ENCODE data around the gene OR51A7.
"Not testable (repeated sequence)": the region's sequence is repeated elsewhere in the genome, so short reads cannot be mapped to it uniquely, and the experiment has no call there.

The OR51A7 gene

GRCh38 chr11:4903484-4903883, at the start of gene OR51A7:
Gene OR51A7 (plus strand): TSS chr11:4903783. CDS start chr11:4907370, 3,587 bp downstream.
- no peak for DNase-seq
- TF ChIP-seq GATA1 (IDR thresholded peaks at IDR 0.05; ENCODE audit: low read depth, low read length) (no peak), POLR2A (IDR thresholded peaks at IDR 0.05; ENCODE audit: low read length) (no peak)

GRCh38 chr11:4854286-4854685, 49.3 kb upstream of the OR51A7 start:
- not testable (repeated sequence) for DNase-seq

DNA sequence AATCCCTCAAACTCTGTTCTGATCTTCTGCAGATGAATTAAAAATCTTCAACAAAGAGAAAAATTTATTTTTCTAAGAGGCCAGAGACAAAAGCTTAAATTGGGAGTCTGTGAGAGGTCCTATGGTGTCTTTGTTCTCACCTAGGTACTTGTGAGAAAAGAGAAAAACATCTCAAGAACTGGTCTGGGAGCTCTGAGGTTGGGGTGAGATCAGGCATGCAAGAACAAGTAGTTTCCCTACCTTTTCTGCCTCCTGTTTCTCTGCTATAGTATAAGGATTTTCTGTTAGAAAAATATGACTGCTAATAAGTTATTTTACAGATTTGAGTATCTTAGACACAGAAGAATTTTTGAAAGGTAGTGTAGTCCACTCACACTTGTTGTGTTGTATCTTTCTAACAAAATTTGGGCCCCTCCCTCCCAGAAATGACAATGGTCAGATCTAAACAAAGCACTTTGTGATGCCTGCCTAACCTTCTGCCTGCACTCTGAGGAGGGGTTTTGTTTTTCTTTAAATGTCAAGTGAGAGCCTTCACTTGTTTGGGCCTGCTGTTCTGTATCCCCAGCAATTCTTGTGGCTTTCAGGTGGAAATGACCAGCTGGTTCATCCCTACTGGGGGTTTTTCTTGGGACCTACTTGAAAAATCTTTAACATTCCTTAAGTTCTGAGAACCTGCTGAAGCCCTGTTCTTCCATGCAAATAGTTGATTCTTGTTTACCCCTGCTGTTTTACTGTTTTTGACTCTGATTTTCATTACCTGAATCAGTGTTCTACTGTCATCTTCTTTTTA, 40.9 kb upstream of the OR51A7 start:
- DNase-seq, result no peak
- no peak for TF ChIP-seq POLR2A (IDR thresholded peaks at IDR 0.05; ENCODE audit: low read length)
- no peak for TF ChIP-seq GATA1 (IDR thresholded peaks at IDR 0.05; ENCODE audit: low read depth, low read length)

DNA sequence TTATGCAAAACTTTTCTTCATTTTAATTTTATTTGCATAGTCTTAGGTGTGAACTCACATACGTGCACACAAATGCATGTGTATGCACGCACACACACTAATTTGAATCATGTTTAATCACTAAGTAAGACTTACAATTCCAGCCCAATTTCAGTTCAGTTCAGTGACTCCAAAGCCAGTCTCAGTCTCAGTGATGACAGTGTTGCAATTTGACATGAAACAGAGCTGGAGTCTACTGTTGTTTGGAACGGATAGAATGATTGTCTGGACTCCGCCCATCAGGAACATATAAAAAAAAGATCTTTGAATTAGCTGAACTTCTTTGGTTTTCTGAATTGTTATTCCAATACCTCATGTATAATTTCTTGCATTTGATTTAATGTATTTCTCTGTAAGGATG, 39.7 kb upstream of the OR51A7 start:
- TF ChIP-seq POLR2A (IDR thresholded peaks at IDR 0.05; ENCODE audit: low read length) (no peak), GATA1 (IDR thresholded peaks at IDR 0.05; ENCODE audit: low read depth, low read length) (no peak)
- DNase-seq, result no peak

DNA sequence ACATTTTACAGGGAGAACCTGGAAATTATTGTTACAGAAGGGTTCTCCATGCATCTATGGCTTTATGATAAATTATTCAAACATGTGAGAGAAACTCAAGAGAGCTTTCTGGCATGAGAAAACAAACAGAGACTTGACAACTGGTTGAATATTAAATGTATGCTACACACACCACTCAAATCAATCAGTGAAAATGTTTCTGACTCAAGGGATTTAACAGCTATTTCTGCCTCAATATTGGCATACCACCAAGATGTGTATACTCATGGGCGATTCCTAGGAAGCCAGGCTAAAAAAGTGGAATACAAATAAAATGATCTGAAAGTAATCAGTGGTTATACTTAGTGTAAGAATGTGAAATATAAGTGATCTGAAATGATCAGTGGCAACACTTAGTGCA, 37.7 kb upstream of the OR51A7 start:
- TF ChIP-seq GATA1 (IDR thresholded peaks at IDR 0.05; ENCODE audit: low read depth, low read length), result no peak
- no peak for TF ChIP-seq POLR2A (IDR thresholded peaks at IDR 0.05; ENCODE audit: low read length)
- DNase-seq, result no peak

DNA sequence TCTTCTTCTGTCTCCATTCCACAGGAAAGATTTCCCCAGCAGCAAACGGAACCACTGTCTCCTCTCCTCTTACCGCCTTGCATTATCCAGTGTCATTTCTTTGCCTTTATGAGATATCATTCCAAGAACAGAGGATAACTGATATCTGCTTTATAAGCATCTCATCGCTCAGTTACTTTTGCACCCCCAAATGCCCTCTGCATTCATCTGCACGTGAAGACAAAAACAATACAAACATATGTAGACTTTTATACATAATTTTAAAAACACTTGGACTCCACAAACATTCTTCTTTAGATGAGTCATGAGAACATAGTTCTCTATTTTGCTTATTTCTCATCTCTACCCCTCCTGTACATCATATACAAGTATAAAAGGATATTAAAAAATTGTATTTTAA, 22.4 kb upstream of the OR51A7 start:
- DNase-seq, result no peak
- TF ChIP-seq POLR2A (IDR thresholded peaks at IDR 0.05; ENCODE audit: low read length), result no peak
- TF ChIP-seq GATA1 (IDR thresholded peaks at IDR 0.05; ENCODE audit: low read depth, low read length), result no peak

- no peak for TF ChIP-seq GATA1 (IDR thresholded peaks at IDR 0.05; ENCODE audit: low read depth, low read length)
- no peak for TF ChIP-seq POLR2A (IDR thresholded peaks at IDR 0.05; ENCODE audit: low read length)
- no peak for DNase-seq
Measured at GRCh38 chr11:4881860-4882500, 21.6 kb upstream of the OR51A7 start, which contains the start of gene OR51T1. Gene OR51T1 (plus strand): TSS chr11:4881900. CDS start chr11:4881900, 0 bp downstream.

GRCh38 chr11:4882543-4882942, 21.0 kb upstream of the OR51A7 start:
- TF ChIP-seq POLR2A (IDR thresholded peaks at IDR 0.05; ENCODE audit: low read length) (no peak), GATA1 (IDR thresholded peaks at IDR 0.05; ENCODE audit: low read depth, low read length) (no peak)
- no peak for DNase-seq

DNA sequence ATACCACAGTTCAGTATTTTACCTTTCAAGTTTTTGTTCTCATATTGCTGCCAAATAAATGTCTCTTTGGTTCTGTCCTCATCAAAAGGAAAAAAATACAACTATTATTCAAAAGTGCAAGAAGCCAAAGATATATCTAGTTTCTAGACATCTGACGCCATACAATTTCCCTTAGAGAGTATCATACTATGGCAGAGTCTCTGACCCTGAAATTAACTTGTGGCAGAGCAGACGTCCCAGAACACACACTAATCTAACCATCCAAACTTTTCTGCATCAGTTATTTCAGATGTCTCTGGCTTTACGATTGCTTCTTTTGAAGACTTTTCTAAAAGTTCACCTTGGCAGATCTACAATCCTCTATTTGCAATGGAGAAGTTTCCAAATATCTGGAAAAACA, 19.2 kb upstream of the OR51A7 start:
- TF ChIP-seq GATA1 (IDR thresholded peaks at IDR 0.05; ENCODE audit: low read depth, low read length), result no peak
- TF ChIP-seq POLR2A (IDR thresholded peaks at IDR 0.05; ENCODE audit: low read length), result no peak
- DNase-seq, result no peak

GRCh38 chr11:4886186-4886585, 17.4 kb upstream of the OR51A7 start:
- TF ChIP-seq GATA1 (IDR thresholded peaks at IDR 0.05; ENCODE audit: low read depth, low read length) (no peak), POLR2A (IDR thresholded peaks at IDR 0.05; ENCODE audit: low read length) (no peak)
- DNase-seq, result no peak

- no peak for TF ChIP-seq POLR2A (IDR thresholded peaks at IDR 0.05; ENCODE audit: low read length)
- no peak for TF ChIP-seq GATA1 (IDR thresholded peaks at IDR 0.05; ENCODE audit: low read depth, low read length)
- DNase-seq, result no peak
Measured at GRCh38 chr11:4887591-4887990, 16.0 kb upstream of the OR51A7 start.

DNA sequence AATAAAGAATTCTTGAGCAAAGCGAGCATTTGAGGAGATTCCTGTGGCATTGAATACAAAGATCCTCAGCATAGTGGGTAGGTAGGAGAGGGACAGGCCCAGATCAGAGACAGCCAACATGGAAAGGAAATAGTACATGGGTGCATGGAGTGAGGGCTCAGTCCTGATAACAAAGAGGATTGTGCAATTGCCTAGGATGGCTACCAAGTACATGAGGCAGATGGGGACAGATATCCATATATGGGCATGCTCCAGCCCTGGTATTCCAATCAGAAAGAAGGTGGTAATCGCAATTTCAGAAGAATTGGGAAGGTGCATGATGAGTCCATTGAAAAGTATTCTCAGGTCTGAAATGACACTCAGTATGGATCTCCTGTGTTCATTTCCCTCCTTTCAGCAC, 13.3 kb upstream of the OR51A7 start:
- no peak for DNase-seq
- no peak for TF ChIP-seq GATA1 (IDR thresholded peaks at IDR 0.05; ENCODE audit: low read depth, low read length)
- TF ChIP-seq POLR2A (IDR thresholded peaks at IDR 0.05; ENCODE audit: low read length), result no peak

DNA sequence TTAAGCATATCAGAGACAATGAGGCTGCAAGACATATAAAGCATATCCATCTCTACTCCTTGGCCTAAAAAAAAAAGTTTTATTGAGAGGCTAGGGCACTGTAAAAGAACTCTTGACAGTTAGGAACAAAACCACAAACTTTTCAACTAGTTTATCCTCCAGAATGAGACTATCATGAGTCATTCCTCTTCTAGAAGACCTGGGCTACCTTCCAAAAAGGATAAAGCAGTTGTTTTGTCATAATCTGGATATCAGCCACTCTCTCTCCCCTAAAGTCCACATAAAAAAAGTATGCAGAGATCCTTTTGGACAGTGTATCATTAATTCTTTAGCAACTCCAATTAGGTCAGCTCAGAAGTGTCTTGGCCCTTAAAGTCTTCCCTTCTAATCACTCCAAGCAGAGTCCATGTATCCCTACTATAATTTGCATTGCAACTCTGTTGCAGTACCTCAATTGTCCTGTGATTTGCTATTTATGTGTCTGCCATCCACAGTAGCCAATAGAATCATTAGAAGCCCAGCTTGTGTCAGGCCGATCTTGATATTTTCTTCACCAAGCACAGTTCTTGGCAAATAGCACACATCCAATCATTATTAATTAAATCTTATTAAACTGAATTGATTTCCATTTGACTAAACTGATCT, 11.5 kb upstream of the OR51A7 start:
- TF ChIP-seq GATA1 (IDR thresholded peaks at IDR 0.05; ENCODE audit: low read depth, low read length), result no peak
- DNase-seq, result no peak

- DNase-seq, result no peak
- TF ChIP-seq POLR2A (IDR thresholded peaks at IDR 0.05; ENCODE audit: low read length), result no peak
- no peak for TF ChIP-seq GATA1 (IDR thresholded peaks at IDR 0.05; ENCODE audit: low read depth, low read length)
Measured at GRCh38 chr11:4916581-4916980, 13.0 kb downstream of the OR51A7 start.

DNA sequence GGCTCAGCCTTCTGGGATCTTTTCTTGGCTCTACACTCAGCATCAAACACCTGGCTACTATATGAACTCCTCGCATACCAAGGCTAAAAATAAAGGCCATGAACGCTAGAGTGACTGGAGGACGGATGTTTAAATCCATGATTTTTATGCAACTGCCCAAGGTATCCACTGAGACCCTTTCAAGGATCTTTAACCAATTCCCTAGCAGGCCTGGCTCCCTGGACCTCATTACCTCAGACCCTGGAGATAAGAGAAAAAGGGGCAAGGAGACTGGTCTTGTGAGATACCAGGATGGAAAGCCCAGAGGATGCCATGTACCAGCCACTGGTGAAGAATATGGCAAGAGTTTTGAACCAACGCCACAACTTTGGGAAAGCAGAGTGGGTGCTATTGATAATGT, 15.7 kb downstream of the OR51A7 start, which contains the start of gene OR51G2:
Gene OR51G2, minus strand, starts transcription at position 101 of the 400 bp plus-strand sequence. CDS start 3,687 bp downstream, outside the sequence.
- no peak for DNase-seq
- TF ChIP-seq GATA1 (IDR thresholded peaks at IDR 0.05; ENCODE audit: low read depth, low read length), result no peak
- TF ChIP-seq POLR2A (IDR thresholded peaks at IDR 0.05; ENCODE audit: low read length), result no peak

All from erythroblast (primary cell).